ENCODE measurements around the gene GPI. TPM values are rescaled to one million over a fixed set of nuclear protein-coding genes. Genes with fewer than 3 reads are reported as not detected.

Gene GPI
- total RNA-seq, 1 experiment from 2014 or later, result 263 TPM

DNA sequence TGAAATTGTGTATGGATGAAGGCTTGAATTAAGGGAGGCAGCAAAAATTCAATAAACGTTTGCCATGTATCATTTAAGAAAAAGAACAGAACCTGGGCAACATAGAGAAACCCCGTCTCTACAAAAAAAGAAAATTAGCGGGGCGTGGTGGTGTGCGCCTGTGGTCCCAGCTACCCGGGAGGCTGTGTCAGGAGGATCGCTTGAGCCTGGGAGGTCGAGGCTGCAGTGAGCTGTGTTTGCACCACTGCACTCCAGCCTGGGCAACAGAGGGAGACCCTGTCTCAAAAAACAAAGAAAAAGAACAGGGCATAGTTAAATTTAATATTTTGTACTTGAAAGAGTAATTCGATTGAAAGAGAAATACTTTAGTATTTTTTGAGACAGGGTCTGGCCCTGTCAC lies 64.6 kb downstream of the GPI start:
- Histone ChIP-seq H3F3A (ENCODE audit: low read length, unreplicated experiment) (no peaks in the 10 kb centered on the region), H3K9me3 (ENCODE audit: low read length) (no peaks in the 10 kb centered on the region), H3K79me2 (ENCODE audit: low read length) (peaks cover 67% of the 10 kb centered on the region), H3K4me1 (ENCODE audit: insufficient read depth, low read length) (peaks cover 12% of the 10 kb centered on the region; the same call in 1 of the 2 replicates), H3K9ac (ENCODE audit: low read length) (peak overlapping the region; percentile 98), H3K27me3 (ENCODE audit: low read length) (no peaks in the 10 kb centered on the region), H3K4me3 (ENCODE audit: low read length) (peak overlapping the region; percentile 98), H3K27ac (ENCODE audit: low read length) (no peak overlapping the region), H4K20me1 (ENCODE audit: low read length) (peaks cover 45% of the 10 kb centered on the region), H3K36me3 (ENCODE audit: low read depth, low read length) (peaks cover 9% of the 10 kb centered on the region), H3K4me2 (ENCODE audit: low read length) (peak overlapping the region; percentile 98), H3K9me2 (replicated peaks; ENCODE audit: low read length) (no peaks in the 10 kb centered on the region), H2AFZ (ENCODE audit: low read length) (no peak overlapping the region)
- POLR2A ChIA-PET (ENCODE audit: unreplicated experiment), result interaction anchor here (0.6 kb wide), 1 partner anchor 73 kb away, joined by 13 read pairs; no protein-coding TSS in a partner anchor
- TF ChIP-seq EZH2phosphoT487 (IDR thresholded peaks at IDR 0.05; ENCODE audit: borderline replicate concordance, low read length) (no peak), EZH2 (IDR thresholded peaks at IDR 0.05; ENCODE audit: low read length, unreplicated experiment) (no peak)
- TF ChIP-seq, protein P1, sequence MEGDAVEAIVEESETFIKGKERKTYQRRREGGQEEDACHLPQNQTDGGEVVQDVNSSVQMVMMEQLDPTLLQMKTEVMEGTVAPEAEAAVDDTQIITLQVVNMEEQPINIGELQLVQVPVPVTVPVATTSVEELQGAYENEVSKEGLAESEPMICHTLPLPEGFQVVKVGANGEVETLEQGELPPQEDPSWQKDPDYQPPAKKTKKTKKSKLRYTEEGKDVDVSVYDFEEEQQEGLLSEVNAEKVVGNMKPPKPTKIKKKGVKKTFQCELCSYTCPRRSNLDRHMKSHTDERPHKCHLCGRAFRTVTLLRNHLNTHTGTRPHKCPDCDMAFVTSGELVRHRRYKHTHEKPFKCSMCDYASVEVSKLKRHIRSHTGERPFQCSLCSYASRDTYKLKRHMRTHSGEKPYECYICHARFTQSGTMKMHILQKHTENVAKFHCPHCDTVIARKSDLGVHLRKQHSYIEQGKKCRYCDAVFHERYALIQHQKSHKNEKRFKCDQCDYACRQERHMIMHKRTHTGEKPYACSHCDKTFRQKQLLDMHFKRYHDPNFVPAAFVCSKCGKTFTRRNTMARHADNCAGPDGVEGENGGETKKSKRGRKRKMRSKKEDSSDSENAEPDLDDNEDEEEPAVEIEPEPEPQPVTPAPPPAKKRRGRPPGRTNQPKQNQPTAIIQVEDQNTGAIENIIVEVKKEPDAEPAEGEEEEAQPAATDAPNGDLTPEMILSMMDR (conservative IDR thresholded peaks at IDR 0.05; ENCODE audit: low read depth, low read length), result no peak
- intact Hi-C loops (cut with micrococcal nuclease), result no loop called here
- CTCF ChIA-PET, result no interaction called here
- ATAC-seq (no peak), DNase-seq (no peak)
- BruUV-seq (replicated peaks), result no TSS peak

DNA sequence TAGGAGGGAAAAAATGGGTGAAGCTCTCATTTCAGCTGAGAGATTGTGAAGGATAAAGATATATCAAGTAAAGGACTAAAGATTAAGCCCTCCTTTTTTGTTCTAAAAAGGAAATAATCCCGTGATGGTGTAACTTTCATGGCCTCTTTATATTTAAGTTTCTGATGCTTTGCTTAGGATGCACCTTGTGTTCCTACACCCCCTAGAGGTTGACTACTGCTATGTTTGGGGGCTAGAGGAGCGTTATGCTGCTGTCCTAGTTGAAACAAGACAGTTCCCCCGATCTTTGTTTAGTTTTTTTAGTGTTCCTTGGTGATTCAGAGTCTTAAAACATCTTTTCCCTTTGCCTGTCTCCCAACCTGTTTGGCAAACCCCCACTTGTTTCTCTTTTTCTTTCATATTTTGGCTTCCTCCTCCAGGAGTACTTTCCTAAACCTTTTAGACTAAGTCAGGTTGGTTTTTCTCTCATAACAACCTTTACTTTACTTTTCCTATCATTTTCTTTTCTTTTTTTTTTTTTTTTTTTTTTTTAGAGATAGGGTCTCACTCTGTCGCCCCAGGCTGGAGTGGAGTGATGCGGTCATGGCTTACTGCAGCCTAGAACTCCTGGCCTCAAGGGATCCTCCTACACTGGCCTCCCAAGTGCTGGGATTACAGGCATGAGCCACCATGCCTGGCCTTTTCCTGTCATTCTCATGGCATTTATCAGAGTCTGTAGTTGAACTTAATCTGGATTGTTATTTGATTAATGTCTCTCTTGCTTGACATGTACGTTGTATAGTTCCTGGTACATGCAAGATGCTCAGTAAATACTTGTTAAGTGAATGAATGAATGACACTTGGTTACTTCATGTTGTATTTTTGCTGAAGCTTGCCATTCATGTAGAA lies 66.0 kb downstream of the GPI start:
- no peak overlapping the region for H2AFZ ChIP-seq (ENCODE audit: low read length)
- H3K27me3 ChIP-seq (ENCODE audit: low read length), result no peaks in the 10 kb centered on the region
- H3K9me3 ChIP-seq (ENCODE audit: low read length), result no peaks in the 10 kb centered on the region
- DNase-seq, result peak; percentile 59
- peak; percentile 30; the same call in 1 of the 2 replicates for ATAC-seq
- peaks cover 12% of the 10 kb centered on the region; the same call in 1 of the 2 replicates for H3K4me1 ChIP-seq (ENCODE audit: insufficient read depth, low read length)
- H3K79me2 ChIP-seq (ENCODE audit: low read length), result peaks cover 70% of the 10 kb centered on the region
- intact Hi-C loops (cut with micrococcal nuclease), result no loop called here
- H3F3A ChIP-seq (ENCODE audit: low read length, unreplicated experiment), result no peaks in the 10 kb centered on the region
- H3K36me3 ChIP-seq (ENCODE audit: low read depth, low read length), result peaks cover 12% of the 10 kb centered on the region
- no TSS peak for BruUV-seq (replicated peaks)
- H3K4me2 ChIP-seq (ENCODE audit: low read length), result peak overlapping the region; percentile 98
- H3K9me2 ChIP-seq (replicated peaks; ENCODE audit: low read length), result no peaks in the 10 kb centered on the region
- no peak overlapping the region for H3K27ac ChIP-seq (ENCODE audit: low read length)
- ChIA-PET POLR2A (ENCODE audit: unreplicated experiment) (no interaction called here), CTCF (interaction anchor here (0.6 kb wide), 1 partner anchor 31 kb away, joined by 3 read pairs; no protein-coding TSS in a partner anchor)
- peaks cover 45% of the 10 kb centered on the region for H4K20me1 ChIP-seq (ENCODE audit: low read length)
- no peak overlapping the region for H3K9ac ChIP-seq (ENCODE audit: low read length)
- H3K4me3 ChIP-seq (ENCODE audit: low read length), result peak overlapping the region; percentile 98
- TF ChIP-seq, protein P1 (conservative IDR thresholded peaks at IDR 0.05; ENCODE audit: low read depth, low read length), result peak; percentile 66
- TF ChIP-seq EZH2phosphoT487 (IDR thresholded peaks at IDR 0.05; ENCODE audit: borderline replicate concordance, low read length), result no peak
- no peak for TF ChIP-seq EZH2 (IDR thresholded peaks at IDR 0.05; ENCODE audit: low read length, unreplicated experiment)

Data from PC-3 (cell line).